Stomach (tissue), 4 donors: ENCODE data around the gene RBMS1.

Experiments used
- CTCF ChIP-seq, 7 experiments: fragments of 450-650 bp in 4 of 7; fragments of 200-600 bp in 3 of 7; sonication (generic) in 3 of 7; IDR thresholded peaks; one replicate each; pipeline ENCODE4 v1.5.1; 2016 to 2019; ENCODE audit warnings: antibody characterized with exemption in 7 of 7, control low read depth in 2 of 7, mild to moderate bottlenecking in 1 of 7
- EP300 ChIP-seq: sonication (generic); formaldehyde crosslinking; IDR thresholded peaks from one replicate; pipeline ENCODE4 v1.6.1; 2017; ENCODE audit warnings: antibody characterized with exemption
- POLR2AphosphoS5 ChIP-seq, 3 donors: sonication (generic); formaldehyde crosslinking; IDR thresholded peaks; one replicate each; pipeline ENCODE4 v1.6.1; 2016; ENCODE audit warnings: antibody characterized with exemption in 3 of 3

DNA sequence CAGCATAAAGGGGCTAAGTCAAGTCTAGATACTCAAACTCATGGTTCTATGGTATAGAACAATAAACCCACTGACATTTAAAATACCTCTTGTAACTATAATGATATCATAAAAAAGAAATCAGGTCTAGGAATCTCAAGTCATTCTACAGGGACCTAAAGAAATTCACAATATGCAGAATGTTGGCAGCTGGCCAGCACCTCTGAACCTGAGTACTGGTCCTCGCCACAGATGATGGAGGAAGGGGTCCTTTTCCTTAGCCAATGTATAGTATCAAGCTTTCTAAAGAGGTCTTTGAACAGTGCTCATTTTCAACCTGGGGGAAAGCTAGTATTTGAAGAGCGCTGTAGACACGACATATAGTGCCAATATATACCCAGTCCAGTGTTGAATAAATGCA is 185.1 kb downstream of the RBMS1 start:
- TF ChIP-seq CTCF (IDR thresholded peaks at IDR 0.05), result no peak
- no peak for TF ChIP-seq EP300
- TF ChIP-seq POLR2AphosphoS5 (IDR thresholded peaks at IDR 0.05), result no peak
